ENCODE measurements around the gene NCF4. TPM values are rescaled to one million over a fixed set of nuclear protein-coding genes. Genes with fewer than 3 reads are reported as not detected.
A peak's percentile ranks its signal among the peaks of the same experiment; 100 is the strongest.

Gene NCF4
- total RNA-seq, 3 donors from 2014 or later = 13.4 to 36.8 (median 14.5) TPM

- TF ChIP-seq POLR2AphosphoS5 (IDR thresholded peaks at IDR 0.05) (peak in 1 of 3 donors; percentile 9), CTCF (IDR thresholded peaks at IDR 0.05) (no peak), POLR2A (IDR thresholded peaks at IDR 0.05) (no peak)
- Histone ChIP-seq H3K4me1 (no peaks in the 10 kb centered on the region), H3K27ac (peak overlapping the region; percentile 52 to 60), H3K27me3 (no peaks in the 10 kb centered on the region), H3K4me3 (no peak overlapping the region), H3K9me3 (peaks cover 3% of the 10 kb centered on the region in 2 donors), H3K36me3 (no peaks in the 10 kb centered on the region)
- intact Hi-C loops (cut with DNase I; ENCODE audit: low total_unique reads) = no loop called here
- DNase-seq (ENCODE audit: low spot score in 2 of 2) = peak in 1 of 2 donors; percentile 31
Measured at GRCh38 chr22:36900880-36901279, 40.1 kb downstream of the NCF4 start.

- H3K36me3 ChIP-seq = no peaks in the 10 kb centered on the region
- DNase-seq (ENCODE audit: low spot score in 2 of 2) = no peak
- H3K27ac ChIP-seq = peak overlapping the region; percentile 52 to 60
- no peak overlapping the region for H3K4me3 ChIP-seq
- no peak for TF ChIP-seq POLR2AphosphoS5 (IDR thresholded peaks at IDR 0.05)
- no peak for TF ChIP-seq POLR2A (IDR thresholded peaks at IDR 0.05)
- TF ChIP-seq CTCF (IDR thresholded peaks at IDR 0.05) = no peak
- no peaks in the 10 kb centered on the region for H3K9me3 ChIP-seq
- intact Hi-C loops (cut with DNase I; ENCODE audit: low total_unique reads) = no loop called here
- no peaks in the 10 kb centered on the region for H3K27me3 ChIP-seq
- H3K4me1 ChIP-seq = no peaks in the 10 kb centered on the region
Measured at GRCh38 chr22:36901411-36902142, 40.8 kb downstream of the NCF4 start.

GRCh38 chr22:36902143-36902926 lies 41.5 kb downstream of the NCF4 start:
- Histone ChIP-seq H3K27me3 (no peaks in the 10 kb centered on the region), H3K4me1 (no peaks in the 10 kb centered on the region), H3K36me3 (no peaks in the 10 kb centered on the region), H3K9me3 (no peaks in the 10 kb centered on the region), H3K4me3 (no peak overlapping the region), H3K27ac (no peak overlapping the region)
- DNase-seq (ENCODE audit: low spot score in 2 of 2) = no peak
- TF ChIP-seq CTCF (IDR thresholded peaks at IDR 0.05) (no peak), POLR2A (IDR thresholded peaks at IDR 0.05) (no peak), POLR2AphosphoS5 (IDR thresholded peaks at IDR 0.05) (no peak)
- intact Hi-C loops (cut with DNase I; ENCODE audit: low total_unique reads) = no loop called here

GRCh38 chr22:36904260-36904880 lies 43.6 kb downstream of the NCF4 start:
- no peaks in the 10 kb centered on the region for H3K36me3 ChIP-seq
- no peaks in the 10 kb centered on the region for H3K9me3 ChIP-seq
- TF ChIP-seq CTCF (IDR thresholded peaks at IDR 0.05) (no peak), POLR2AphosphoS5 (IDR thresholded peaks at IDR 0.05) (no peak), POLR2A (IDR thresholded peaks at IDR 0.05) (no peak)
- intact Hi-C loops (cut with DNase I; ENCODE audit: low total_unique reads) = no loop called here
- no peak for DNase-seq (ENCODE audit: low spot score in 2 of 2)
- no peak overlapping the region for H3K27ac ChIP-seq
- H3K4me1 ChIP-seq = no peaks in the 10 kb centered on the region
- H3K4me3 ChIP-seq = no peak overlapping the region
- no peaks in the 10 kb centered on the region for H3K27me3 ChIP-seq

Measured in breast epithelium (tissue), 4 donors.